ENCODE results near the gene VSNL1.

Gene VSNL1

GRCh38 chr2:17637131-17637906, 96.8 kb downstream of the VSNL1 start:
- no peak for DNase-seq (ENCODE audit: insufficient read length)
- no peak for FAIRE-seq
- TF ChIP-seq POLR2A (IDR thresholded peaks at IDR 0.05; ENCODE audit: low read depth, low read length) (no peak), TAF1 (IDR thresholded peaks at IDR 0.05; ENCODE audit: borderline replicate concordance, low read depth, low read length) (no peak)

- FAIRE-seq (no peak), DNase-seq (ENCODE audit: insufficient read length) (no peak)
- no peak for TF ChIP-seq POLR2AphosphoS5 (IDR thresholded peaks at IDR 0.05; ENCODE audit: low read depth, low read length)
- TF ChIP-seq POLR2A (IDR thresholded peaks at IDR 0.05; ENCODE audit: low read depth, low read length) = no peak
- TF ChIP-seq TAF1 (IDR thresholded peaks at IDR 0.05; ENCODE audit: borderline replicate concordance, low read depth, low read length) = no peak
Measured at GRCh38 chr2:17638196-17638743, 97.8 kb downstream of the VSNL1 start.

GRCh38 chr2:17640406-17640805, 99.9 kb downstream of the VSNL1 start:
- TF ChIP-seq TAF1 (IDR thresholded peaks at IDR 0.05; ENCODE audit: borderline replicate concordance, low read depth, low read length) (no peak), POLR2A (IDR thresholded peaks at IDR 0.05; ENCODE audit: low read depth, low read length) (no peak), POLR2AphosphoS5 (IDR thresholded peaks at IDR 0.05; ENCODE audit: low read depth, low read length) (no peak)
- DNase-seq (ENCODE audit: insufficient read length) = no peak
- FAIRE-seq = no peak

GRCh38 chr2:17643031-17643615, 102.6 kb downstream of the VSNL1 start:
- no peak for FAIRE-seq
- DNase-seq (ENCODE audit: insufficient read length) = no peak
- TF ChIP-seq POLR2A (IDR thresholded peaks at IDR 0.05; ENCODE audit: low read depth, low read length) = no peak

GRCh38 chr2:17644997-17645720, 104.7 kb downstream of the VSNL1 start:
- TF ChIP-seq POLR2AphosphoS5 (IDR thresholded peaks at IDR 0.05; ENCODE audit: low read depth, low read length) = no peak
- no peak for TF ChIP-seq POLR2A (IDR thresholded peaks at IDR 0.05; ENCODE audit: low read depth, low read length)
- no peak for TF ChIP-seq TAF1 (IDR thresholded peaks at IDR 0.05; ENCODE audit: borderline replicate concordance, low read depth, low read length)
- DNase-seq (ENCODE audit: insufficient read length) (no peak), FAIRE-seq (no peak)

DNA sequence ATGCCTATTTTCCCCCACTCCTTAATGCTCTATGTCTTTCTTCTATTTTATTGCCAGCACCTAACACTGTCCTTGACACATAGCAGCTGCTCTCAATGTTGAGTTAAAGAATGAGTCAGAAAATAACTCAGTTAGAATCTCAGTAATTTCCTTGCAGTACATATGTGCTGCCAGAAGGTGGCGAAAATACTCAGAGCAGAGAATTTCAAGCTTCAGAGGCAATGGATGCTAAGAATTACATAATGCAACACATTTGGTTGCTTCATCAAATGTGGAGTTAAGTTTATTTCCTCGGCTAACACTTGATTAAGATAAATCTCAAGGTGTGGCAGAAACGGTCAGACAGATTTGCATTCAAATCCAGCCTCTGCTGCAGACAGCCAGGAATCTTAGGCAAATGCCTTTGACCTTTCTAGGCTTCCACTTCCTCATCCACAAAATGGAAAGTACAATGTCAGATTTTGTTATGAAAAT, 105.6 kb downstream of the VSNL1 start:
- TF ChIP-seq POLR2A (IDR thresholded peaks at IDR 0.05; ENCODE audit: low read depth, low read length) (no peak), POLR2AphosphoS5 (IDR thresholded peaks at IDR 0.05; ENCODE audit: low read depth, low read length) (no peak), TAF1 (IDR thresholded peaks at IDR 0.05; ENCODE audit: borderline replicate concordance, low read depth, low read length) (no peak)
- DNase-seq (ENCODE audit: insufficient read length) (no peak), FAIRE-seq (peak; percentile 92)

- FAIRE-seq = no peak
- TF ChIP-seq POLR2AphosphoS5 (IDR thresholded peaks at IDR 0.05; ENCODE audit: low read depth, low read length) (no peak), POLR2A (IDR thresholded peaks at IDR 0.05; ENCODE audit: low read depth, low read length) (no peak), TAF1 (IDR thresholded peaks at IDR 0.05; ENCODE audit: borderline replicate concordance, low read depth, low read length) (no peak)
- DNase-seq (ENCODE audit: insufficient read length) = no peak
Measured at GRCh38 chr2:17646838-17647701, 106.6 kb downstream of the VSNL1 start.

DNA sequence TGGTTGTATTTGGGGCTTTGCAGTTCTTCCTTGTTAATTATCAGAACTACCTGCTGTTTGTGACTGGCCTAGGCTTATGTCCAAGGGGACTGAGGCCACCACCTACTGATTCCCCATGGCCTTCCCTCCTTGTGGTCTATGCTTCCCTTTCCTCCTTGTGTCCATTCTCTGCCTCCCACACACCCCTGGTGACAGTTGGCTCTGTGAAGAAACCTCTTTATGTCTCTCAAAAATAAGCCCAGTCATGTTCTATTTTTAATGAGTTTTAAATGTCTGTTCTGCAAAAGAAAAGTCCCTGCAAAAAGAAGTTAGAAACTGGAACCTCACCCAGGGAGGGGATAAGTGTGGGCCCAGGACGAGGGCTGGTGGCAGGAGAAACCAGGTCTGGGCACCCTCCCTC, 108.1 kb downstream of the VSNL1 start:
- DNase-seq (ENCODE audit: insufficient read length) = no peak
- FAIRE-seq = no peak
- no peak for TF ChIP-seq TAF1 (IDR thresholded peaks at IDR 0.05; ENCODE audit: borderline replicate concordance, low read depth, low read length)
- TF ChIP-seq POLR2A (IDR thresholded peaks at IDR 0.05; ENCODE audit: low read depth, low read length) = no peak
- TF ChIP-seq POLR2AphosphoS5 (IDR thresholded peaks at IDR 0.05; ENCODE audit: low read depth, low read length) = no peak

DNA sequence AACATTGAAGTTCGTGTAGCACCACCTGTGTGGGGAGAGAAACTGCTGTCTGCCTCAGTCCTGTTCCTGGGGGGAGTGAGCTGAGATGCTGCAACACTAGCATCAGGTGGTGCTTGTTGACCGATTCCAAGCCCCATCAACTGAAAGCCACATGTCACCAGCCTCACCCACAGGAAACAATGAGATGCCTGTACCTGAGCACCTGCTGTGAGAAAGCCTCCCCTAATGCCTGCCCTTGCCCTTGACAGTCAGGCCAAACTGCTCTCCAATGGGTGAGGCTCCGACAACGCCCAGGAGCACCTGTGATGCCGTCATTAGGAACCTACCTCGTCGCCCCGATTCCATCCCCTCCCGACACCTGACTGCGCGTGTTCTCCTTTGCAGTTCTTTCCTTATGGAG, 108.5 kb downstream of the VSNL1 start:
- TF ChIP-seq TAF1 (IDR thresholded peaks at IDR 0.05; ENCODE audit: borderline replicate concordance, low read depth, low read length) (no peak), POLR2A (IDR thresholded peaks at IDR 0.05; ENCODE audit: low read depth, low read length) (no peak), POLR2AphosphoS5 (IDR thresholded peaks at IDR 0.05; ENCODE audit: low read depth, low read length) (no peak)
- DNase-seq (ENCODE audit: insufficient read length) = no peak
- FAIRE-seq = no peak

- TF ChIP-seq POLR2AphosphoS5 (IDR thresholded peaks at IDR 0.05; ENCODE audit: low read depth, low read length) (no peak), POLR2A (IDR thresholded peaks at IDR 0.05; ENCODE audit: low read depth, low read length) (no peak), TAF1 (IDR thresholded peaks at IDR 0.05; ENCODE audit: borderline replicate concordance, low read depth, low read length) (no peak)
- peak; percentile 9 for FAIRE-seq
- no peak for DNase-seq (ENCODE audit: insufficient read length)
Measured at GRCh38 chr2:17652681-17653394, 112.3 kb downstream of the VSNL1 start.
